GM21737 (cell line): Measurements from ENCODE around the gene GPT2.

ENCODE experiments used
- ATAC-seq: cut with Tn5 transposase; IDR thresholded peaks from one replicate; pipeline ENCODE4 v1.9.1; 2021; ENCODE audit warnings: mild to moderate bottlenecking, moderate library complexity; ENCODE audit not compliant: unreplicated experiment

The GPT2 gene

DNA sequence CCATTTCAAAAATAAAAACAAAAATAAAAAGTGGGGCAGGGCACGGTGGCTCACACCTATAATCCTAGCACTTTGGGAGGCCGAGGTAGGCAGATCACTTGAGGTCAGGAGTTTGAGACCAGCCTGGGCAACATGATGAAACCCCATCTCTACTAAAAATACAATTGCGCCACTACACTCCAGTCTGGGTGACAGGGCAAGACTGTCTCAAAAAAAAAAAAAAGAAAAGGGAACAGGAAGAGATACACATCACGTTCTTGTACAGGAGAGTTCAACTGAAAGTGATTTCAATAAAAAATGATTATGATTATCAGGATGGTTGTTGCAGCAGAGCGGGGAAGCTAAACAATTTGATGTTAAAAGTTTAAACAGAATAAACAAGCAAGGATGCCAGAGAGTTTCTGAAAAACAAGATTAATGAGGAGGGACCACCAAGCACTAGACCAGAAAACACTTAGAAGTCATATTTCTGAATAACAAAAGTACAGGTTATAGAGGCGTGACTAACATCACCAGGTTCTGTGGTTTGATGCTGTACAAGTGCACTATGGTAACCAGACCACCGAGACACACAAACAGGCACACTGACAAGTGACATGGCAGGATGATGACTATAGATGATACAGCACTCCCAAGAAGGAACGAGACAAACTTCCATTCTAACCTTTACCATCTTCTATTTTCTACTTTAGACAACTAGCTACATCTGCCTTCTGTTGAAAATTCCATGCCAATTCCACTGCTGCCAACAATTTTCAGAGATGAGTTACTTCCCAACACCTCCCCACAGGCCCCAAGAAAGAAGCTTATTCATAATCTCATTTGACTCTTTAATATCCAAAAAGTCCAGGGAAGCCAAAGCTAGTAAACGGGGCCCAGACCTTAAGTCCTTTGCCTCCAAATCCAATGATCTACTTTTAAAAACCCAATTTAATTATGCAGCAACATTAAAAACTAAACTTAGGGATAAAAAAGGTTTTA, 77.5 kb downstream of the GPT2 start:
- ATAC-seq, result no peak

DNA sequence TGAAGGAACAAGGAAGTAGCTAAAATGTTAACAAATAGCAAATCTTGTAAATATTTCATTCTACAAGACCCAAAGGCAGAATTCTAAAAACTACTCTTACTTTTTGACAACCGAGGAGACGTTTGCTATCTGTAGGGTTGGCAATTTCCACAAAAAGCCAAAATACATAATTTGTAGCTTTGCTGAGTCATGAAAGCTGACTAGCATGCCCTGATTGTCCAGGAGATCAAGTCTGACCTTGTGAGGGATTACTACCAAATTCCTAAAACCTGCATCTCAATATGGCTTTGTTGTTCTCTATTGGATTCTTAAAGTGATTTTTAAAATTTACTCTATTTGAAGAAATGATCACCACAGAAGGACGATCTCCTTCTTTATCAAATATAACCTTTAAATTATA, 78.5 kb downstream of the GPT2 start:
- ATAC-seq, result no peak

DNA sequence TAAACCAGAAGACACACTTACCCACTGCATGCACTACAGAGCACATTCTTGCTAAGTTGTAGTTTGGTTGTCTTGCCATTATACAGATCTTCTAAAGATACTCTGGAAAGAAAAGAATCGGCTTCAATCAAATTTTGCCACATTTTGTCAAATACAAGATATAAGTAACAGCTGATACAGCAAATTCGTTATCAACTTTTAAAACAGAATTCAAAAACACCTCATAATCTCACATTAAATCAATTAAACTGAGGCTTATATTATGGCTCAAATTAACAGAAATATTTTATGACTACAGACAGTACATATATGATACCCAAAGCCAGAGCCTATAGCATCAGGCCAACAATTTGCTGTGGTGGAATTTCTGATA, 83.9 kb downstream of the GPT2 start:
- ATAC-seq, result no peak

- no peak for ATAC-seq
Measured at GRCh38 chr16:46970089-46970488, 85.9 kb downstream of the GPT2 start.

- ATAC-seq, result no peak
Measured at GRCh38 chr16:46971271-46971670, 87.1 kb downstream of the GPT2 start.

DNA sequence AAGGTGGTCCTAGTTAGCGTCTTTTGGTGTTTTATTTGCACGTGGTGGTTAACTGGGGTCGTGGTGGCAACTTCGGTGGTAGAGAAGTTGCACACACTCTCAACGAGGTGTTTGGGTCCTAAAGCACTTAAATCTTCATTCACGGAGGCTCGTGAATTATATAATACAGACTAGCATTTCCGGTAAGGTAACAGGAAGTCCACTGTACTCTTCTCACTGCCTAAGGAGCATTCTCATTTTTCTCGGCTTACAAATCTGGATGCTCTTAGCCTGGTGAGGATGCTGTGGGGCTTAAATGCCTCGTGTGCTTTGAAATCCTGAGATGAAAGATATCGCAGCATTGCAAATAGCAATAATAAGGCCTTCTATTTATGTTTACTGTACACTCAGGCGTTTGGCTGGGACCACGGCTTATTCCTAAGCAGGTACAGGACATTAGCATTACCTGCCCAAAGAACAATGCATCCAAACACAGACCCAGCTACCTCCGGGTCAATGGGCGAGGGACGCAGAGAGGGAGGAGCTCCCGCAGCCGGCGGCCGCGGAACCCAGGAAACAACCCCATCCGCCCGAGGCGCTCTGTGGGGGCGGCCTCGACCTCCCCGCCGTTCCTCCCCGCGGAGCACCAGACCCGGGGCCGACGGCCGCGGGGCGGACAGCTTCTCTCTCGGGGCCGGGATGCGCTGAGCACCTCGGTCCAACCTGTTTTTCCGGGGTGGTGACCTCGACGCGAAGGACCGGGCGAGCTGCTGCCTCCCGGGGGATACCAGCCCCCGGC, 88.5 kb downstream of the GPT2 start:
- ATAC-seq, result peak; percentile 43

DNA sequence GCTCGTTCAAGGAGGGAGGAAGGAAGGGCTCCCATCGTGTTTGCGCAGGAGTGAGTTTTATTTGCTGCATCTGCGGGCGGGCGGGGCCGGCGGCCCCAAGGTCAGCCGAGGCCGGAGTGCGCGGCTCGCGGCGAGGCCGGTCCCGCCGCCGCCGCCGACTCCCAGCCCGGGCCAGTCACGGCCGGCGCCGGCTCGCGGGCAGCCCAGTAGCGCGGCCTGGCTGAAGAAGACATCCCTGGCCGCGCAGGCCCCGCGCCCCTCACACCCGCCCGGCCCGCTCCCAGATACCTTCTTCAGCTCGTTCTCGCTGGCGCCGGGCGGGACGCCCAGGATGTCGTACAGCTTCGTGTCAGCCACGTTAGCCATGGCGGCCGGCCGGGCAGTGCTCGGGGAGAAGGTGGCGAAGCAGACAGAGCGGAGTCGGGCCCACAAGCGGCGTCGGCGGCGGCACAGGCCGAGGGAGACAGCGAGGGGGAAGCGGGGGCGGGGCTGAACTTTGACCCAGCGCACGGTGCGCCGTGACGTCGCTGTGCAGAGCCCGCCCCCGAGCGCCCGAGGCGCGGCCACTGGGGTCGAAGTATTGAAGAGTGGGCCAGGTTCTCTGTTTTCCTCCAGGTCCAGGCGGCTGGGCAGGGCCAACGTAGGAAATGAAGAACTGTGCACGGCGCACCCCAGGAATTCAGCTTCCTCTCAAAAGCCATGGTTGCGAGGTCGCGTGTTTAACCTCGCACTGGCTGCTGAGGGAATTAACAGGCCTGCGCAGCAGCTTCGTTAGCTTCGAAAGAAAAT, 89.2 kb downstream of the GPT2 start, which contains the start of gene DNAJA2:
Gene DNAJA2 (minus strand): TSS at position 468 of the 789 bp plus-strand sequence. CDS start 102 bp downstream, at position 366.
- ATAC-seq, result peak; percentile 84

DNA sequence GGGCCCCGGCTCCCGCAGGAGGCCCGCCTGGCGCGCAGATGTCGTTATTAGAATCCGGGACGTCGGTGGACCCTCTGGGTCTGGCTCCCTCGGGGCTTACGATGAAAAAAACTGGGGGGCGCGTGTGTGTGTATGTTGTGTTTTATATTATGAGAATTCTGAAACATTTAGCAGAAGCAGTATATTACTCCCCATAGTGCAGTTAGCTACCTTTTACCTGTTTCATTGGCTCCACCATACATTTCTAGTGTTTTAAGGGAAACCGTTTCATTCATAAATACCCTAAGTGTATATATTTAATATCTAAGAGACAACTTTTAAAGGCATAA, 89.8 kb downstream of the GPT2 start:
- ATAC-seq, result no peak

DNA sequence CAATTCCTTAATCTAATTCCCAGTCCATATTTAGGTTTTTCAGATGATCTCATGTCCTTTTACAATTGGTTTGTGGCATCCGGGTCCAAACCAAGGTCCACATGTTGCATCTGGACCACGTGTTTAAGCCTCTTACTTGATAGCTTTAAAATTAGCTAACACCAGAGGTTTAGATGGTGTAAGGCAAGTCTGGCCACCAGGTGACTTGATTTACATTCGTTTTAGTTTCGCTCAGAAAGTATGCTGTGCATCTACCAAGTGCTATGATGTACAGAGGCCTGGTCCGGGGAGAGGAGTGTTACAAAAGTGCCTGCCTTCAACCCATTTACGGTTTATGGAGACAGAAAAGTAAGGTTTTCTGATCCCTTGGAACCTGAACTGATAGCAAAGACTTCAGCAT, 90.2 kb downstream of the GPT2 start:
- no peak for ATAC-seq

DNA sequence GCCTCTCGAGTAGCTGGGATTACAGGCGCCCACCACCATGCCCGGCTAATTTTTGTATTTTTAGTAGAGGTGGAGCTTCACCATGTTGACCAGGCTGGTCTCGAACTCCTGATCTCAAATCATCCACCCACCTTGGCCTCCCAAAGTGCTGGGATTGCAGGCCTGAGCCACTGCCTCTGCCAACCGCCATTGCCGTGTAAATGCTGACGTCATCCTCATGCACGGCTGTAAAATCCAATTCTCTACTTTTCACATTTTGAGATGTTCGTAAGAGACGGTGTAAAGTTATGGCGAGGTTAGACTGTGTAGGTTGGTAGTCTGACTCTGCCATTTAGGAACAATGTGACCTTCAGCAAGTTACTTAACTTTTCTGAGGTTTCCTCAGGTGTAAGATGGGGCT, 91.0 kb downstream of the GPT2 start:
- no peak for ATAC-seq

- no peak for ATAC-seq
Measured at GRCh38 chr16:46975908-46976470, 91.8 kb downstream of the GPT2 start.

DNA sequence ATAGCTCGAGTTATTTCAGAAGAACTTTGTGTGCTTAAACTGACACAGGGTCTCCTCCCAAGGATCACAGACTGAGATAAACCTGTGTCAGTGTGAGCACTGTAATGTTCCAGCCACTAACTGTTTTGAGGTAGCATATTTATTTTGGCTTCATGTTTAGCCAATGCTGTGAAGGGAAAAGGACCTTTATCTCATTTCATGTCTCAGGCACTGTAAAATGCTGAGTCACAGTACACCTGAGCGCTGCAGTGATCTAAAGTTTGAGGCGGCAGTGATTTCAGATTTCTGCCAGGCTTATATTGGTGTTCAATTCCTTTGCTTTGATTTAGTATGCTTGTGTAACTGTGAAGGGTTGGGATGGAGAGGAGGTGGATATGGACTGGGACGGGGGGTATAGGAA, 92.4 kb downstream of the GPT2 start:
- ATAC-seq, result no peak
